ENCODE measurements around the gene ARHGAP42.

ARHGAP42 gene

DNA sequence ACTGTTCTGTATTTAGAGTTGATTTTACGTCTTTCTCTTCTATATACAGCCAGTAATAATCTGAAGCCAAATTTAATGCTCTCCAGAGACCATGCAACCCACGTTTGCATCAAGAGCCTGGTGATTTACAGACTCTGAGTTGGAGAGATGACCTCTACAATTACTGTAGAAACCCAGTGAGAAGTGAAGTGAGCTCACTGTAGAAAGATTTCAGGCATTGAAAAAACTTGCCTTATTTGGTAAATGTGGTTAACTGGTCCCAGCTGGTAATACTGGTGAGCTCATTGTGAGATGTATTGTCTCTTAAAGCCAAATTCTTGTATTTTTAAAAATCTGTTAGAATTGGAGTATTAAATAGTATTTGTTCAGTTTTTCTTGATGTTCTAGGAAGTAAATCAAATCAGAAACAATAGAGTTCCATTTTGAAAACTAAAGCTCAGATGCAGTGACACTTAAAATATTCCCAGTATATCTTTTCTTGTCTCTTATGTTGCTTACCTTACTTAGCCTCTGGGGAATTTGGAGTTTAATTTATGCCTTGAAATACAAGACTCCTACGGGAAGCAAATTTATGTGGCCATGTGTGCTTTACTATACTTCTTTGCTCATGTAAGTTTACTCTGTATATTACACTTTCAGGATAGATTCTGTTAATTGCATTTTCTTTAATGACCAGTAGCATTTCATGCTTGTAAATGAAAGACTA lies 189.9 kb downstream of the ARHGAP42 start:
- FAIRE-seq (no peak), DNase-seq (ENCODE audit: insufficient read length, low spot score) (no peak)

GRCh38 chr11:100878474-100878873 lies 191.4 kb downstream of the ARHGAP42 start:
- DNase-seq (ENCODE audit: insufficient read length, low spot score) (no peak), FAIRE-seq (no peak)
- TF ChIP-seq, protein P1, sequence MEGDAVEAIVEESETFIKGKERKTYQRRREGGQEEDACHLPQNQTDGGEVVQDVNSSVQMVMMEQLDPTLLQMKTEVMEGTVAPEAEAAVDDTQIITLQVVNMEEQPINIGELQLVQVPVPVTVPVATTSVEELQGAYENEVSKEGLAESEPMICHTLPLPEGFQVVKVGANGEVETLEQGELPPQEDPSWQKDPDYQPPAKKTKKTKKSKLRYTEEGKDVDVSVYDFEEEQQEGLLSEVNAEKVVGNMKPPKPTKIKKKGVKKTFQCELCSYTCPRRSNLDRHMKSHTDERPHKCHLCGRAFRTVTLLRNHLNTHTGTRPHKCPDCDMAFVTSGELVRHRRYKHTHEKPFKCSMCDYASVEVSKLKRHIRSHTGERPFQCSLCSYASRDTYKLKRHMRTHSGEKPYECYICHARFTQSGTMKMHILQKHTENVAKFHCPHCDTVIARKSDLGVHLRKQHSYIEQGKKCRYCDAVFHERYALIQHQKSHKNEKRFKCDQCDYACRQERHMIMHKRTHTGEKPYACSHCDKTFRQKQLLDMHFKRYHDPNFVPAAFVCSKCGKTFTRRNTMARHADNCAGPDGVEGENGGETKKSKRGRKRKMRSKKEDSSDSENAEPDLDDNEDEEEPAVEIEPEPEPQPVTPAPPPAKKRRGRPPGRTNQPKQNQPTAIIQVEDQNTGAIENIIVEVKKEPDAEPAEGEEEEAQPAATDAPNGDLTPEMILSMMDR (IDR thresholded peaks at IDR 0.05; ENCODE audit: insufficient read depth, missing control alignments), result no peak

More for the DNA sequence above, 189.9 kb downstream of the ARHGAP42 start:
- TF ChIP-seq, protein P1 (IDR thresholded peaks at IDR 0.05; ENCODE audit: insufficient read depth, missing control alignments), result no peak

DNA sequence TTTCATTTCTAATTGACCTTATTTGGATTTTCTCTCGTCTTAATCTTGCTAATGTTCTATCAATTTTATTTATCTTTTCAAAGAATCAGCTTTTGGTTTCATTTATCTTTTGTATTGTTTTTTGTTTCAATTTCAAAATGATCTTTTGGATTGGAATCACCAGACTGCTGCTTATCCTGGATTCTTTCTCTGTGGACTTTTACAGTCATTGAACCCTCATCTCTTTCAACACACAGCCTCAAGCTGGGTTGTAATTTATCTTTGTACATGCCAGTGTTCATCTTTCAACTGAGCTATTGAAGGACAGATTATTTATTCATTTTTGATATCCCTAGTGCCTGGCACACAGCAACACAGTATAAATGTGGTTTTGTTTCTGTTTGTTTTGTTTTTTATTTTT lies 195.9 kb downstream of the ARHGAP42 start:
- DNase-seq (ENCODE audit: insufficient read length, low spot score), result no peak
- FAIRE-seq, result no peak
- TF ChIP-seq, protein P1 (IDR thresholded peaks at IDR 0.05; ENCODE audit: insufficient read depth, missing control alignments), result no peak

DNA sequence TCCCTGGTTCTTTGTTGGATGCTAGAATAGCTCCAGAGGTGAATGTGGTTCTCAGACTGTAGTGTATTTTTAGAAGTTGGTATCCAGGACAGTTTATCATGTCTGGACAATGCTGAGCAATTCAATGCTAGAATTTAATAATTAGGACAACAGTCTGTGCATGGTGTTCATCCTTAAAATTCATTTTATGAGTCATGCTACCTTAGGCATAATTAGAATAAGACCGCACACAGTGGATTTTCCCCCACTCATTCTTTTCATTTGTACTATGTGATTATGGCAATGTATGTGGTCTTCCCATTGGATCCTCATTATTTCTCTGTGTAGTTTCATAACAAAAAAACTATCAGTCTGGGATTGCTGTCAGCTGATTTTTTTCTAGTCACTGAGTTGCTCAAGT lies 196.7 kb downstream of the ARHGAP42 start:
- FAIRE-seq (no peak), DNase-seq (ENCODE audit: insufficient read length, low spot score) (no peak)
- TF ChIP-seq, protein P1 (IDR thresholded peaks at IDR 0.05; ENCODE audit: insufficient read depth, missing control alignments), result no peak

DNA sequence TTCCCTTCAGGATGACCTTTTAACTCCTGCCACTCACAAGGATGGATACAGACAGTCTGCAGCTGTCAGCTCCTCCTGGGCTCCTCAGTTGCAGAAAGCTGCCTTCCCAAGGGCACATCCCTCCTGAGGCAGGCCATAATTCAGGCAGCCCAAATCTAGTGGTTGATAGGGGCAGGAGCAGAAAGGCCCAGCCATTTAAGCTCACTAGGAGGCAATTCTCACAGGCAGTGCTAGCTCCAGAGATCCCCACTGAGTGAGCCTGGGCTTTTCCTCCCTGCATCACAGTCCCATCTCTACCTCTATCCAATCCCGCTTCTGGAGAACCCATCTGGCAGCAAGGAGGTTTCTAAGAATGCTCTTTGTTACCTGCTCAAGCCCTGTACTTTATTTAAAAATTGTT lies 200.6 kb downstream of the ARHGAP42 start:
- DNase-seq (ENCODE audit: insufficient read length, low spot score) (no peak), FAIRE-seq (no peak)
- TF ChIP-seq, protein P1 (IDR thresholded peaks at IDR 0.05; ENCODE audit: insufficient read depth, missing control alignments), result no peak

DNA sequence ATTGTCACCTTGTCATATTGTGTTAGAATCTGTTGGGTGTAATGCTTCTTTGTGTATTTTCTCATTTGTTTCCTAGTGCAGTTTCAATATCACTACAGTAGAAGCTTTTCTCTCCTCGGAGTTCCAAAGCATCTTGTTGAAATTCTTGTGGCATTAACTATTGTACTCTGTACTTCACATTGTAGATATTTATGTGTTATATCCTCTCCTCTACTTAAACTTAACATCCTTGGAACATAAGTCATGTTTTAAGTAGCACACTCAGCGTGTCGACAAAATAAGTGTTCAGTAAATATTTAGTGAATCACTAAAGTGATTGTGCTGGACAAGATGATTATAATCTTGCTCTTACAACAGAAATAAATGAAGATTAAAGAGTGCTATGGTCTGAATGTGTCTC lies 201.7 kb downstream of the ARHGAP42 start:
- DNase-seq (ENCODE audit: insufficient read length, low spot score), result no peak
- TF ChIP-seq, protein P1 (IDR thresholded peaks at IDR 0.05; ENCODE audit: insufficient read depth, missing control alignments), result no peak
- FAIRE-seq, result no peak

DNA sequence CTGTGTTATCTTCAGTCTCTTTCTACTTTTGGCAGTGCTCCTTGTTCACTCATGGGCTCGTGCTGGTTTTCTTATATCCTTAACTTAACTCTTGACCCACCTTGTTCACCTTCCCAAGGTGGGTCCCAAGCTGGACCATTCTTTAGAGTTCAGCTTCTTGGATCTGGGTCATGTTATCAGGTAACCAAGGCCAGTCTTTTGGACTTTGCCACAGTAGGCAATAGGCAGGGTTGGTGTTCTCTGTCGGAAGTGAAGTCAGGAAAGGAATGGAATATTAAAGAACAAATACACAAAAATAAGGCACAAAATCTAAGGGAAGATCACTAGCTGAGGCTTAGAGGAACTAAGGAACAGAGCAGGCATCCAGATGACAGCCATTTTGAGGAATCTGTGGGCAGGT lies 202.7 kb downstream of the ARHGAP42 start:
- TF ChIP-seq, protein P1 (IDR thresholded peaks at IDR 0.05; ENCODE audit: insufficient read depth, missing control alignments), result no peak
- FAIRE-seq (no peak), DNase-seq (ENCODE audit: insufficient read length, low spot score) (no peak)
